GM04503 (cell line): ENCODE results near the gene OR2T8.

ENCODE experiments used
- DNase-seq: peaks from one replicate; pipeline ENCODE4 v3.0.0-alpha.2; 2012; ENCODE audit warnings: low read depth

The OR2T8 gene

DNA sequence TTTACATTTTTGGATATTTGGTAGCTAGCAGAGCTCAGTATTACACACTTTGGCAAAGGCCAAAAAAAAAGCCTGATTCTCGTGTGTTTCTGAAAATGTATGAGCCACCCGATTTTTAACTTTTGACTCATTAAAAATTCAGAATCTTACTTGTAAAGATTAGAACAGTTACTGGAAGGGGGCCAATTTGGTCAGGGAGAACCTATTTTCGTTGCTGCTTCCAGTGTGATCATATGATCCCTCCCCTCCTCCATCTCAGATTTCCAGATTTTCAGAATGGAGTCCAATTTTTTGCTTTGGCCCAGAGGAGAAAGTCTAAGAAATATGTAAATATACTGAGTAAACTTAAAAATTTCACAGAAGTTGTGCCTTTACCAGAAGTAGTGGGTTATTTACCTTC, 41.7 kb downstream of the OR2T8 start:
- no peak for DNase-seq

DNA sequence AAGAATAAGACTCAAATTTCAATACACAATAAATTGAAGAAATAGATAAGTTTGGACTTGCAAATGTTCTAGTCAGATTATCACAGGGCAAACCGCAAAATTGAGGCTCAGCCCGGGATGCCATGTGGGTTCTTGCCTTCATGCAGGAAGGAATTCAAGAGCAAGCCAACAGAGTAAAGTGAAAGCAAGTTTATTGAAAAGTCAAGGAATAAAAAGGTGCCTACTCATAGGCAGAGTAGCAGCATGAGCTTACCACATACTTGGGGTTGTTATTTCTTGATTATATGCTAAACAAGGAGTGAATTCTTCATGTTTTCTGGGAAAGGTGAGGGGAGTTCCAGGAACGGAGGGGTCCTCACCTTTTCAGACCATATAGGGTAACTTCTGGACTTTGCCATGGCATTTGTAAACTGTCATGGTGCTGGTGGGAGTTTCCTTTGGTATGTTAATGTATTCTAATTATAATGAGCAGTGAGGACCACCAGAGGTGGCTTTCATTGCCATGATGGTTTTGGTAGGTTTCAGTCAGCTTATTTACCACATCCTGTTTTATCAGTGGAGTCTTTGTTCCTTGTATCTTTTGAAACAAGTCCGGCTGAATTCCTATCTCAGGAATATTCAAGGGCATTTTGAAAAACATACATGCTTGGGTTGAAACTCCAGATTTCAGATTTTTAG, 43.0 kb downstream of the OR2T8 start:
- DNase-seq, result no peak

DNA sequence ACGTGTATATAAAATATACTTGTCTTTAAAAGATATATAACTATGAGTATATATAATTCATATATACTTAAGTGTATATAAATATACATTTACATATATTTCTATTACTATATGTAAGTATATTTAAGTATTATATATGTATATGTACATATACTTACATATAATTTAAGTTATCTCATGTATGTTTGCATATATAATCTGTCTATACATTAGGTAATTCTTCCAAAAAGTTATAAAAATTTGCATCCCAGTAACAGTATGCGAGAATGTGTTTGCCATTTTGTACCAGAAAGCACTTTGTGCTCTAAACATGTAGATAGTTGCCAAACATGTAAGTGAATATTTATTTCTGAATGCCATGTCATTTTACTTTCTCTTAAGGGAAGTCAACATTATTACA, 44.9 kb downstream of the OR2T8 start, which contains the start of gene OR2AK2:
TSS of gene OR2AK2 (plus strand) at position 301 of the 400 bp plus-strand sequence. CDS start 144 bp downstream, outside the sequence.
- no peak for DNase-seq

DNA sequence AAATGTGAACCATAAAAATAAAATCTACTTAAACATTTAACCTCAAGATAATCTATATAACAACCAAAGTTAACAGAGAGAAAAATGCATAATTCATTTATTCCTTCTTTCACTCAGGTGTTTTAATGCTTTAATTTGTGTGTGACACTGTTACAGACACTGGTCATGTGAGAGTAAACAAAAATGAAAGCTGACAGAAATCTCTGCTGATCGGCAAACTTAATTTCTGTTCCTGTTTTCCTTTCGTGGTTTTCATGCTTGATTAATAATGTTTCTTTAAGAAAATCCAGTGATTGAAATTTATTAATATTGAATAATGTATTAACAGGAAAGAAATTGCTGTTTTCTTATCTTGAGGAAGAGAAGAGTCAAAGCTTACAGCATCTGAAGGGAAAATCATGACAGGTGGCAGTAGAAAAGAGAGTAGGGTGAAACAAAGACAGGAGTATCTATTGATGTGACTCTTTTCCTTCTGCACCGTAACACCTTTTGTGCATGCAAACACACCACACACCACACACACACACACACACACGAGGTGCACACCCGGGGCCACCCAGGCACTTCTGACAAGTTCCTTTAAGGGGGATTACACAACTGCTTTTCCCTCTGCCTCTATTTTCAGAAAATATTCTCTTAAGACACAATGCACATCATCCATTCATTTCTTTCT, 46.6 kb downstream of the OR2T8 start:
- DNase-seq, result no peak
